ENCODE measurements around the gene PTPN14. TPM values are rescaled to one million over a fixed set of nuclear protein-coding genes. Genes with fewer than 3 reads are reported as not detected.
"Not testable (repeated sequence)": the region's sequence is repeated elsewhere in the genome, so short reads cannot be mapped to it uniquely, and the experiment has no call there.

PTPN14 gene
- total RNA-seq, 4 donors from 2014 or later = 42.8 to 63.8 (median 50.4) TPM

DNA sequence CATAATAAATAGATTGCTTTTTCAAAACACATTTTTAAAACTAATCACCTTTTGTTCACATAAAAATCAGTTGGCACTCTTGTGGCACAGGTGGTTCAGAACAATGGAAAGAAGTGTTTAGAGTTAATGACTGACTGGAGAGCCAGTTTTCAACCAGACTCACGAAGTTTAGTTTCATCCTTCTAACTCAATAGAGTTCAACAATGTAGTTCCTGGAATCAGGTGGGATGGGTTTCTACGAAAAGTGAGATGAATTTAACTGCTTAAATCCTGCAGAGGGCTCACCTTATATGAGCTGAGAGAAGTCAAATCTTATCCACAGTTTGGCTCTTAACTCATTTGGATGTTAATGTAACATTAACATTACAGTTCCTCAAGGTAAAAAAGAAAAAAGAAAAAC lies 153.9 kb downstream of the PTPN14 start:
- intact Hi-C loops (cut with DNase I; ENCODE audit: low total_unique reads) = no loop called here
- Histone ChIP-seq H3K36me3 (peaks cover 0 to 28% of the 10 kb centered on the region in 2 donors), H3K4me1 (peaks cover 9 to 27% of the 10 kb centered on the region in 2 donors), H3K9me3 (no peaks in the 10 kb centered on the region), H3K27me3 (no peaks in the 10 kb centered on the region), H3K27ac (no peak overlapping the region), H3K4me3 (no peak overlapping the region)
- TF ChIP-seq, protein P1, sequence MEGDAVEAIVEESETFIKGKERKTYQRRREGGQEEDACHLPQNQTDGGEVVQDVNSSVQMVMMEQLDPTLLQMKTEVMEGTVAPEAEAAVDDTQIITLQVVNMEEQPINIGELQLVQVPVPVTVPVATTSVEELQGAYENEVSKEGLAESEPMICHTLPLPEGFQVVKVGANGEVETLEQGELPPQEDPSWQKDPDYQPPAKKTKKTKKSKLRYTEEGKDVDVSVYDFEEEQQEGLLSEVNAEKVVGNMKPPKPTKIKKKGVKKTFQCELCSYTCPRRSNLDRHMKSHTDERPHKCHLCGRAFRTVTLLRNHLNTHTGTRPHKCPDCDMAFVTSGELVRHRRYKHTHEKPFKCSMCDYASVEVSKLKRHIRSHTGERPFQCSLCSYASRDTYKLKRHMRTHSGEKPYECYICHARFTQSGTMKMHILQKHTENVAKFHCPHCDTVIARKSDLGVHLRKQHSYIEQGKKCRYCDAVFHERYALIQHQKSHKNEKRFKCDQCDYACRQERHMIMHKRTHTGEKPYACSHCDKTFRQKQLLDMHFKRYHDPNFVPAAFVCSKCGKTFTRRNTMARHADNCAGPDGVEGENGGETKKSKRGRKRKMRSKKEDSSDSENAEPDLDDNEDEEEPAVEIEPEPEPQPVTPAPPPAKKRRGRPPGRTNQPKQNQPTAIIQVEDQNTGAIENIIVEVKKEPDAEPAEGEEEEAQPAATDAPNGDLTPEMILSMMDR (IDR thresholded peaks at IDR 0.05 in 4 of 5, conservative IDR thresholded peaks at IDR 0.05 in 1 of 5) = no peak
- no peak for TF ChIP-seq POLR2A (IDR thresholded peaks at IDR 0.05)
- DNase-seq (no peak), ATAC-seq (no peak)
- in situ Hi-C loops (cut with MboI; ENCODE audit: low sequenced_read_pairs in 4 of 4) = no loop called here

DNA sequence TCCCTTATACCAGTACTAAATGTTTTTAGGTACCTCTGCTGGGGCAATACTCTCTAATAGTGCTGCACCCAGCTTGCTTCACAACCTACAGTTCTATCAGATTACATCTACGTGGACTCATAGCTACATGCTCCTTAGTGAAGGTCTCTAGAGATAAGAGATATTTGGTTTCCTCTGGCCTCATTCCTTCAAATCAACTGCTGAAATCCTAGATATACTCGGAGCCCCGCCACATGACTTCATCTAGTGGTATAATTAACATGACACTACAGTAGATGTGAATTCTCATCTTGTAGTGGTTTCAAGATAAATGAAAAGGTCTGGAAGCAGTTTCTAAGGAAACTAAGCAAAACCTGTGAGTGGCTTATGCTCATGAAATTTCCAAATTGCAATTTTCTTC lies 155.1 kb downstream of the PTPN14 start:
- peaks cover 3 to 17% of the 10 kb centered on the region in 2 donors for H3K4me1 ChIP-seq
- ATAC-seq = peak; percentile 53
- H3K27me3 ChIP-seq = no peaks in the 10 kb centered on the region
- in situ Hi-C loops (cut with MboI; ENCODE audit: low sequenced_read_pairs in 4 of 4) = no loop called here
- TF ChIP-seq, protein P1 (IDR thresholded peaks at IDR 0.05 in 4 of 5, conservative IDR thresholded peaks at IDR 0.05 in 1 of 5) = no peak
- no peak overlapping the region for H3K4me3 ChIP-seq
- intact Hi-C loops (cut with DNase I; ENCODE audit: low total_unique reads) = no loop called here
- peaks cover 3 to 29% of the 10 kb centered on the region in 2 donors for H3K36me3 ChIP-seq
- DNase-seq = no peak
- H3K27ac ChIP-seq = peak overlapping the region in 3 of 4 donors; percentile 4 to 27 (median 10)
- no peaks in the 10 kb centered on the region for H3K9me3 ChIP-seq

DNA sequence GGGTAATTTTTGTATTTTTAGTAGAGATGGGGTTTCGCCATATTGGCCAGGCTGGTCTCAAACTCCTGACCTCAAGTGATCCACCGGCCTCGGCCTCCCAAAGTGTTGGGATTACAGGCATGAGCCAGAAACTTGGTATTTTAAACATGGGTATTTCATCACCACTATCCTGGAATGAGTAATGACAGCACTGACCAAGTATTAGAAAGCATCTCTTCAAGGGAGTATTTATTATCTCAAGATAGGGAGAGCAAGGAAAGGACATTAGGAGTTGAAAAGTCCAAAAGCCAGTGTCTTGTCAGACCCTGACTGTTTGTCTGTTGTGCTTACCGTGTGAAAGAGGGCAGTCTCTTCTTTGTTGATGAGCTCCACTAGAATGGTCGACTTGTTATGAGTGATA lies 156.8 kb downstream of the PTPN14 start:
- intact Hi-C loops (cut with DNase I; ENCODE audit: low total_unique reads); H3K4me3 ChIP-seq; H3K27me3 ChIP-seq; DNase-seq; H3K9me3 ChIP-seq; in situ Hi-C loops (cut with MboI; ENCODE audit: low sequenced_read_pairs in 4 of 4): not testable (repeated sequence)
- peak in 1 of 2 donors; percentile 41 for ATAC-seq
- H3K36me3 ChIP-seq = peaks cover 3 to 32% of the 10 kb centered on the region in 2 donors
- peak overlapping the region in 3 of 4 donors; percentile 9 to 14 (median 10) for H3K27ac ChIP-seq
- peaks cover 3 to 15% of the 10 kb centered on the region in 2 donors for H3K4me1 ChIP-seq

DNA sequence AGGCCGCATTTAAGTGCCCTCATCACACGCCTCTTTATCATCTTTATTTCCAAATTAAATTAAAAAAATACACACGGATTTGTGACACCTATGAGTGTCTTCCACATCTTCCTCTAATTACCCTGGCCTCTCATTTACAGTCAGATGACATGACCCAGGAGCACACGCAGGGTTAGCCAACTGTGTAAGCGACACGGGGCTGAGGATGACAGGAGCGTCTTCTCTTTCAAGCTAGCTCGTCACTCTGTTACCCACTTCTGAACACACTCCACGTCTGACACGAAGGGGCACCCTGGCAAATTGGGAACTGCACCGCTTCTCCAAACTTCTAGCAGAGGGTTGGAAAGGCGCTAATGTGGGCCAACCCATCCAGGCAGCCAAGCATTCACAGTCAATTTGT lies 158.3 kb downstream of the PTPN14 start:
- ATAC-seq (peak; percentile 40 to 51), DNase-seq (no peak)
- Histone ChIP-seq H3K9me3 (no peaks in the 10 kb centered on the region), H3K27ac (peak overlapping the region in 2 of 4 donors; percentile 44 to 54), H3K4me1 (peaks cover 3 to 15% of the 10 kb centered on the region in 2 donors), H3K27me3 (no peaks in the 10 kb centered on the region), H3K4me3 (no peak overlapping the region), H3K36me3 (peaks cover 3 to 33% of the 10 kb centered on the region in 2 donors)
- TF ChIP-seq POLR2A (IDR thresholded peaks at IDR 0.05) = no peak
- TF ChIP-seq, protein P1 (IDR thresholded peaks at IDR 0.05 in 4 of 5, conservative IDR thresholded peaks at IDR 0.05 in 1 of 5) = no peak
- intact Hi-C loops (cut with DNase I; ENCODE audit: low total_unique reads) (no loop called here), in situ Hi-C loops (cut with MboI; ENCODE audit: low sequenced_read_pairs in 4 of 4) (no loop called here)

DNA sequence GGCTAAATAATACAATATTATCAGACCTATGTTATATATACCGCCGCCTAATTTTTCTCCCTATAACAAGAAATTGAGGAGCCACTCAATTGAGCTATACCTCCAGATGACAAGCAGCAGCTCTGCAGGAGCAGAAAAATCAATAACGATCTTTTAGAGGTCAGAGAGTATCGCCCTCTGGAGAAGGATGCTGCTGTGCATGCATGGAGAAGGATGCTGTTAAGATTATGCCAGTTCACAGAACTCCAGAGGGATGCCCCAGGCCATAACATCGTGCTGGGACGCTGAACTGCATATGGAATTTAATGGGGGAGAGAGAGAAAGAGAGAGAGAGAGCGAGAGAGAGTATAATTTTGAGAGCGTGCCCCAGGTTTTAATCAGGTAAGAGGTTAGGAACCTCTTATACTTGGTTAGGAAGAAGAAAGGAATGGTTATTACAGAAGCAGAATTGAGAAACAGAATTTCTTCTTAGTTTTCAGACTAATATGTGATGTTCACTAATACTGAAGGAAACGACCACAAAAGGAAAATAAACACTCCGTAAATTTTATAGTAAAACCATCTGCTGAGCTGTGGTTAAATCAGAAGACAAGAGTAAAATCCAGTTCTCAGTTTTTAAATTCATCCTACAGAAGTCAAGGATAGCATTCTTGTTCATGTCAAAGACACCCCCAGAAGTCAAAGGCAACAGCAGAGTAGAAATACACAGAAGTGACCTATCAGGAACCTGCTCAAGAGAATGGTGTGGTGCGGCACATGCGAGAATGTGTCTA lies 159.3 kb downstream of the PTPN14 start:
- peaks cover 3 to 13% of the 10 kb centered on the region in 2 donors for H3K4me1 ChIP-seq
- TF ChIP-seq, protein P1 (IDR thresholded peaks at IDR 0.05 in 4 of 5, conservative IDR thresholded peaks at IDR 0.05 in 1 of 5) = no peak
- TF ChIP-seq POLR2A (IDR thresholded peaks at IDR 0.05) = no peak
- no peaks in the 10 kb centered on the region for H3K27me3 ChIP-seq
- H3K27ac ChIP-seq = peak overlapping the region in 1 of 4 donors; percentile 54
- no peak for DNase-seq
- H3K9me3 ChIP-seq = no peaks in the 10 kb centered on the region
- in situ Hi-C loops (cut with MboI; ENCODE audit: low sequenced_read_pairs in 4 of 4) = no loop called here
- no peak overlapping the region for H3K4me3 ChIP-seq
- intact Hi-C loops (cut with DNase I; ENCODE audit: low total_unique reads) = no loop called here
- peaks cover 3 to 33% of the 10 kb centered on the region in 2 donors for H3K36me3 ChIP-seq
- ATAC-seq = no peak
